HG03378 (cell line): Measurements from ENCODE around the gene BRIP1.
"Not testable (repeated sequence)": the region's sequence is repeated elsewhere in the genome, so short reads cannot be mapped to it uniquely, and the experiment has no call there.

ENCODE experiments used
- ATAC-seq: cut with Tn5 transposase; IDR thresholded peaks from one replicate; pipeline ENCODE4 v1.9.1; 2021; ENCODE audit warnings: mild to moderate bottlenecking, moderate library complexity; ENCODE audit not compliant: unreplicated experiment

BRIP1 gene

DNA sequence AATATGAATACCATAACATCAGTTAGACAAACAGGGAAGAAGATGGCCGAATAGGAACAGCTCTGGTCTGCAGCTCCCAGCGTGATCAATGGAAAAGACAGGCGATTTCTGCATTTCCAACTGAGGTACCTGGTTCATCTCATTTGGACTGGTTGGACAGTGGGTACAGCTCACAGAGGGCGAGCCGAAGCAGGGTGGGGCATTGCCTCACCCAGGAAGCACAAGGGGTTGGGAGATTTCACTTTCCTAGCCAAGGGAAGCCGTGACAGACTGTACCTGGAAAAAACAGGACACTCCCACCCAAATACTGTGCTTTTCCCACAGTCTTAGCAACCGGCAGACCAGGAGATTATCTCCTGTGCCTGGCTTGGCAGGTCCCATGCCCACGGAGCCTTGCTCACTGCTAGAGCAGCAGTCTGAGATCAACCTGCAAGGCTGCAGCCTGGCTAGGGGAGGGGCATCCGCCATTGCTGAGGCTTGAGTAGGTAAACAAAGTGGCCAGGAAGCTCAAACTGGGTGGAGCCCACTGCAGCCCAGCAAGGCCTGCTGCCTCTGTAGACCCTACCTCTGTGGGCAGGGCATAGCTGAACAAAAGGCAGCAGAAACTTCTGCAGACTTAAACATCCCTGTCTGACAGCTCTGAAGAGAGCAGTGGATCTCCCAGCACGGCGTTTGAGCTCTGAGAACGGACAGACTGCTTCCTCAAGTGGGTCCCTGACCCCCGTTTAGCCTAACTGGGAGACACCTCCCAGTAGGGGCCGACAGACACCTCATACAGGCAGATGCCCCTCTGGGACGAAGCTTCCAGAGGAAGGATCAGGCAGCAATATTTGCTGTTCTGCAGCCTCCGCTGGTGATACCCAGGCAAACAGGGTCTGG, 190.1 kb downstream of the BRIP1 start:
- not testable (repeated sequence) for ATAC-seq

DNA sequence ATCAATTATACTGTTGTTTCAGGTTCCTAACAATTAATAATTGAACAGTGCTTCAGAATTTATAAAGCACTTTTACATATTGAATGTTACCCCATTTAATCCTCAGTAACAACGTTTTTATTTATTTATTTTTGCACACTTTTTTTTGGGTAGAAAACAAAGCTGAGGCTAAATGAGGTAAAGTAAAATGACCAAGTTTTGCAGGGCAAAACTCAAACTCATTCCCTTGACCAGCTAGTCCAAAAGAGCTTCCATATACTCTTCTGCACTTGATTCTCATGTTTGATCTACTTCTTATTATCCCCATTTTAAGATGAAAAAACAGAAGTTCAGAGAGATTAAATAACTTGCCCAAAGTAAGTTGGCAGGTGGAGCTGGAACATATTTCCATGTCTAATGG, 191.2 kb downstream of the BRIP1 start:
- no peak for ATAC-seq

DNA sequence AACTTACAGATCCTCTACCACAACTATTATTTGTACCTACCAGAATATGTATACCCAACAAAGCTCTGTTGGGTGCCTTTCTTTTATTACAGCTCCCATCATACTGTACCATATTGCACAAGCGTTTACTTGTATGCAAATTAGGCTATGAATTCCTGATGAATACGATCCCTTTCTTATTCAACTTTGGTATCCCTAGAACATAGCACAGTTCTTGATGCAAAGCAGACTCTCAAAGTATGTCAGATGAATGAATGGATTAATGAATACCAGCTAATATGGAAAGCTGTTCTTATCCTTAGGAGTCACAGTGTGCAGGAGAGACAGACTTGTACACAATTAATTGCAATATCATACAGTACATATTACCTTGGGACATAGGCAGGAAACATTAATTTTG, 192.6 kb downstream of the BRIP1 start:
- ATAC-seq, result no peak

DNA sequence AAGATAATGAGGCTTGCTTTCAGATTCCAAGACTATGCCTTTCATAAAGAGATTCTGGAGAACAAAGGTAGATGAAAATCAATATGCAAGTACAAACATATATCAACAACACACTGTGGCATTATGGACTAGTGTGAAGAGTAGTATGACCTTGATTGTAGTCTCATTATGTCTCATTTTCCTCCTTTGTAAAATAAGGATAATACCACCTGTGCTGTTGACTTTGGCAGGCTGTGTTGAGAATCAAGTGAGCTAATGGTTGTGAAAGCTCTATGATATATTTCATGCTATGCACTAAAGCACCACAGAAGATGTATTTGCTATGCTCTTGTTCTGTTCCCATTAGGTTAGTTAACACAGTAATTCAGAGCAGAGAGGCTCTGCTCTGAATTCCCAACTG, 193.8 kb downstream of the BRIP1 start:
- ATAC-seq, result no peak

DNA sequence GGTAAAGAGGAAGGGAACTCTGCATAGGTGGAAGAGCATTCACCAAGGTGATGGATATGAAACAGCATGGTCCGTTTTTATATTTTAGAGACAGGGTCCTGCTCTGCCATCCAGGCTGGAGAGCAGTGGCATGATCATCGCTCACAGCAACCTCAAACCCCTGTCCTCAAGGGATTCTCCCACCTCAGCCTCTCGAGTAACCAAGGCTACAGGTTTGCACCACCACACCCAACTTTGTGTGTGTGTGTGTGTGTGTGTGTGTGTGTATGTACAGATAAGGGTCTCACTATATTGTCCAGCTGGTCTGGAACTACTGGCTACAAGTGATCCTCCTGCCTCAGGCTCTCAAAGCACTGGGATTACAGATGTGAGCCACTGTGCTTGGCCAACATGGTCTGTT, 194.8 kb downstream of the BRIP1 start:
- ATAC-seq, result no peak

DNA sequence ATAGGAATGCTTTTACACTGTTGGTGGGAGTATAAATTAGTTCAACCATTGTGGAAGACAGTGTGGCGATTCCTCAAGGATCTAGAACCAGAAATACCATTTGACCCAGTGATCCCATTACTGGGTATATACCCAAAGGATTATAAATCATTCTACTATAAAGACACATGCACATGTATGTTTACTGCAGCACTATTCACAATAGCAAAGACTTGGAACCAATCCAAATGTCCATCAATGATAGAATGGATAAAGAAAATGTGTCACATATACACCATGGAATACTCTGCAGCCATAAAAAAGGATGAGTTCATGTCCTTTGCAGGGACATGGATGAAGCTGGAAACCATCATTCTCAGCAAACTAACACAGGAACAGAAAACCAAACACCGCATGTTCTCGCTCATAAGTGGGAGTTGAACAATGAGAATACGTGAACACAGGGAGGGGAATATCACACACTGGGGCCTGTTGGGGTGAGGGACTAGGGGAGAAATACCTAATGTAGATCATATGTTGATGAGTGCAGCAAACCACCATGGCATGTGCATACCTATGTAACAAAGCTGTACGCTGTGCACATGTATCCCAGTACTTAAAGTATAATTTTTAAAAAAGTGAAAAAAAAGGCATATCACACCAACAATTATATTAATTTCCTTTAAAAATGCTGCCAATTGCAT, 196.8 kb downstream of the BRIP1 start:
- ATAC-seq, result not testable (repeated sequence)

DNA sequence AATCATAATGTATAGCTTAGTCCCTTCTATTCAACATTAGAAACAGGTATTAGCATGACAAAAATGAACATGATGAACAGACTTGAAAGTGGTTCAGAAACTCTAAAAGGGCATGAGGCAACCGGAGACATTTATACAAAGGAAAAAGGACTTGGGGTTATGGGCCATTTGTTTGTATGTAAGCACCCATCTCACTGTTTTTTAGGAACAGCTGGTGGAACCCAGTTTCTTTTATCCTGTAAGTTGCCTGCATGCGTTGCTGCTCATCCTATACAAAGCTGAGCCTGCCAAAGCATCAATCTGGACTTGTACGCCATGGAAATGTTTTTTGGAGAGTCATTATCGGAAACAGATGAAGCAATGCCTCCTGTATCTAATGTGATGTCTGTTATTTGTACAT, 200.0 kb downstream of the BRIP1 start:
- ATAC-seq, result no peak

DNA sequence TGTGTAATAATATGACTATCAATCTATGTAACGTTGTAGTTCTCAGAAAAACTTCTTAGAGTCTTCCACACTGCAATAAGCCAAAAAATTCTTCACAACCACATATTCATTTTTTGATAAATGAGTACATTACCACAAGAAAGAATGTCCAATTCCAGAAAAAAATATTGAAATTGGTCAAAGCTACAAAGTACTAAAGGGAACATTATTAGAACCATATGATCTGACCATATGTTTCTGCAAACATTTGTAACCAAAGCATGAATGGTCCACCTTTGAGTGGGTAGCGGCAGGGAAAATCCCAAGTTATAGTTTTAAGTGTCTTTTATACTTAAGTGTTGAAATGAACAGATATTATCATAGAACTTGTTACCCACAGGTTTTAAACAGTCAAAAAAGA, 200.6 kb downstream of the BRIP1 start:
- no peak for ATAC-seq

DNA sequence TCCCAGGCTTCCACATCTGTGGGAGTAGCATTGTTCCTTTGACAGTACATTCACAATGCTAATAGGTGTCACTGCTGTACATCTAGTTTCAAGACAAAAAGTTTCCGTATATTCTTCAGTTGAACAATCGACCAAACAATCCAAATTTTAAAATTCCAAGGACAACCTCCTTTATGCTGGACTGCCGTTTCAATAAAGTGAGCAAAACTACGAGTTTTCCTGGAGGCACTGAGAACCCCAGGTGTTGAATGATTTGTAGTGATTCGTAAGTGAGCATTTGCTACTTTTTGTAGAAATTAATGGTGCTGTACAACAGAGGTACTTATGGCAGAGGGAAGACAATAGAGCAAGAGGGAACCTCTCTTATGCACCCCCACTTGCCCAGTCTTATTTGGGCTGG, 201.1 kb downstream of the BRIP1 start:
- ATAC-seq, result no peak

DNA sequence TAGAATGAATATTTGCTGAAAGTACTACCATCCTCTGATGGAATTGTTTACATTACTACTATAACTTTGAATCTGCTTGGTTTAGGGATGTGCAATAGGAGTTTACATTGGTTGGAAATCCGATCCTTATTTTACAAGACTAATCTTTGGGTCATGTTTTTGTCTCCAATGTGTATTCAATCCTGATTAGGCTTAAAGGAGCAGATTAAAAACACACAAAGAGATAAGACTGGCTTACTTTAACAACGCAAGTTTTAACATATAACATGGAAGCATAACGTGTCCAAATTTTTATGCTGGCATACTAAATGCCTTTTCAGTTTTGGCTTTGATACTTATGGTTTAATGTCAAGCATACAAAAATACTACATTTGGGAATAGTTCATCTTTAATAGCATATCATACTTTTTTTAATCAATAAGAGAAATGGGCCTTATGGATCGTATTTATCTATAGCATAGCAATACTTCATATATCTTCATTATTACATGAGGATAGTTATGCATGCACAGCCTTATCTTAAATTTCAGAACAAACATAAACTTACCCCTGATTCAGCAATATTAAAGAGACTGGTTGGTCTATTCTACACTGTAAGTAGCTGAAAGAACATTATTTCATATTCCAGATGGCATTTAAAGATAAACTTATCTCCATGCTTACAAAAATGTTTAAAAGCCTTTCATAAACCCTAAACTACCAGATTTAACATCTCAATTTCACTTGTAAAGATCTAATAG, 202.4 kb downstream of the BRIP1 start:
- ATAC-seq, result no peak

DNA sequence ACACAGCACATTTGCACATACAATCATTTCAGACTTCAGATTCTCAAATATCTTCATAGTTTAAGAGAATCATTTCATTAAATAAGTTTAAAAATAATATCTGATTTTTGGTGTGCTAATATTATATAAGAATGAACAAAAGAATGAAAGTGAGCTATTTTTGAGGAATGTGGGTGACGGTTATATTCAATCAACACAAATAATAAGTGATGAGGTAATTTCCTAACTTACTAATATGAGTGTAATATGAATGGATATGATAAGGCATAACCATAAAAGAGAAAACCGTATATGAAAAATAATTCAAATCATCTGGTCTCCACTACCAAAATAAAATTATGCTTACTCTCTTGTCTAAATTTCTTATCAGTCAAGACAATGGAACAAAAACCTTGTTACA, 203.9 kb downstream of the BRIP1 start:
- ATAC-seq, result no peak

DNA sequence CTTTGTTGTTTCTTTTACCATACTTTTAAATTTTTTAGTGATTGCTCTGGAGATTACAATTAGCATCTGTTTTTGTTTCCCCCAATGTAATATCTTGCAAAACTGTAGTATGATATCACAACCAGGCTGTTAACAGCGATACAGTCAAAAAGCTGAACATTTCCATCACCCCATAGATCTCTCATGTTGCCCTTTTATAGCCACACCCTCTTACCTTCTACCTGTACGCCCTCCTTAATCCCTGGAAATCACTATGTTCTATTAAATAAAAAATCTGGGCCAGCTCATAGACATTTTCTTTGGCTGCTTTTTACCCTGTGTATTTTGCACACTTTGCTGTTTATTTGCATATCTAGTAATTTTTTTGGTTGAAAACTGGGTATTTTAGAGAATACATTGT, 205.1 kb downstream of the BRIP1 start:
- no peak for ATAC-seq

DNA sequence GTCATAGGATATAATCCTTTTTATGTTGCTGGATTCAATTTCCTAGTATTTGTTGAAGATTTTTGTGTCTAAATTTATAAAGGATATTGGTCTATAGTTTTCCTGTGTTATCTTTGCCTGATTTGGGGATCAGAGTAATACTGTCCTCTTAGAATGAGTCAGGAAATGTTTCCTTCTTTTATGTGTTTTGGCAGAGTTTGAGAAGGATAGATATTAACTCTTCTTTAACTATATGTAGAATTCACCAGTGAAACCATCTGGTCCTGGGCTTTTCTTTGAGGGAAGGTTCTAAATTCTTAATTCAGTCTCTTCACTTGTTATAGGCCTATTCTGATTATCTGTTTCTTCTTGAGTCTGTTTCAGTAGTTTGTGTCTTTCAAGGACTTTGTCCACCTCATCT, 206.0 kb downstream of the BRIP1 start:
- no peak for ATAC-seq

DNA sequence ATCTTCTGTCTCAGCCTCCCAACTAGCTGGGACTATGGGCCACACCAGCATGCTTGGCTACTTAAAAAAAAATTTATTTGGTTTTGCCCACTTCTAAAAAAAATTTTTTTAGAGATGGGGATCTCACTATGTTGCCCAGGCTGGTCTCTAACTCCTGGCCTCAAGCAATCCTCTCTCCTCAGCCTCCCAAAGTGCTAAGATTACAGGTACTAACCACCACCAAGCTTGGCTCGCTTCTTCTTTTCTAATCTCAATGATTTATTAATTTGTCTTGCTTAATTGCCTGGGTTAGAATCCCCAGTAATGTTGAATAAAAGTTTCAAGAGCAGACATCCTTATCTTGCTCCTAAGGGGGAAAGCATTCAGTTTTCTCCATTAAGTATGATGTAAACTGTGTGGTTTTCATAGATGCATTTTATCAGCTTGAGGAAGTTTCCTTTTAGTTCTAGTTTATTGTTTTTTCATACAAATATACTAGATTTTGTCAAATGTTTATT, 206.6 kb downstream of the BRIP1 start:
- ATAC-seq, result no peak

DNA sequence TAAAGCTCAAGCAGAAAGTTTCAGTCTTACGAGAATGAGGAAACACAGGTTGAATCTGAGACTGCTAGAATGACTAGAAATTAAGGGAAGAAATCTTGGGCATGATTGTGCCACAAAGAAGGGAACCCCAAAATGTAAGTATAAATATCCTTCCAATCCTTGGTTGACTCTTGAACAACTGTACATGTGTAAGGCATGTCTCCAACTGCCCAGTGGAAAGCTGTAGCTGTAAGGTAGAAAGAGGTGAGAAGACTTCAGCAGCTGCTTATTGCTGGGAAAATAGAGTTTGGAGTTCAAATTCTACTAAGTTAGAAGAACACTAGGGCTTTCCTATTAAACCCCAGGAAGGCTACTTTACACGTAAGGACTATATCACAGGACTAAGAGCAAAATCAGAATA, 212.6 kb downstream of the BRIP1 start:
- no peak for ATAC-seq

DNA sequence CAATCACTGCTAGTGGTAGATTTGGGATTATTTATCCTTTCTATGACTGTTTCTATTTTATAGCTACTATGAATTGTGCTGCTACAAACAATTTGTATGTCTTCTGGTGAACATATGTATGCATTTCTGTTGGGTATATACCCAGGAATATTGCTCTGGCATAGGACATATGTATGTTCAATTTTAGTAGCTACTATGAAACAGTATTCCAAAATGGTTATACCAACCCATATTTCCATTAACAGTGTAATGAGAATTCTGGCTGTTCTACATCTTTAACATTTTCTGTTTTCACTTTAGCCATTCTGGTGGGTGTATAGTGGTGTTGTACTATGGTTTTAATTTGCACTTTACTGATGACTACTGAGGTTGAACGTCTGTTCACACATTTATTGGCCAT, 214.7 kb downstream of the BRIP1 start:
- ATAC-seq, result no peak

DNA sequence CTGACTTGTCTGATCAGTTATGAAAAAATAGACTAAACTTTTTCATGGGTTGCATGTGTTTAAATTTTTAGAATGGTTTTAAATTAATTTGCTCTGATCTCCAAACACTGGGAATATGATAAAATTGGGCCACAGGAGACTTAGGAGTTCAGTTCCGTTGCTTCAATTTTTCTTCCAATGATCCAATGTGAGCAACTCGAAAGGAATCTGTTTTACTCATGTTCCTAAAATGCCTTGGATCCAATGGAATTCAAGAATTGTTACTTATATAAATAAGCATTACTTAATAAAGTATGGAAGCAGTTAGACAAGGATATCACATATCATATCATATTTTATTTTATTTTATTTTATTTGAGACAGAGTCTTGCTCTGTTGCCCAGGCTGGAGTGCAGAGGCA, 216.3 kb downstream of the BRIP1 start:
- no peak for ATAC-seq

DNA sequence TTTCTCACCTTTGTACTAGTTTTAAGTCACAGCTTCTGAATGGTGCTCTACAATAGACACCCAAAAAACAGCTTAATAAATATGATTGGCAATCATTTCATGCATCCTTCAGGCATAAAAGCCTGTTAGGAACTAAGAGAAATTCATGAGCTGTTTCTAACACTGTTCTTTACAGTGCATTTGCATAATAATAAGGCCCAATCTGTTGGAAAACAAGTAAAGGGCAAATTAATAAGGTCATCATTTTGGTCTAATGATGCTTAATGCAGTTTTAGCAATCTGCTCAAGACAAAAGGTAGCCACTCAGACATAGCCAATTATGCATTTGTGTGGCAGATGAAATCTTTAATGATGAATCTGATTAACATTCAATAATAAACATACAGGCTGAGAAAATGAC, 216.8 kb downstream of the BRIP1 start:
- ATAC-seq, result no peak

DNA sequence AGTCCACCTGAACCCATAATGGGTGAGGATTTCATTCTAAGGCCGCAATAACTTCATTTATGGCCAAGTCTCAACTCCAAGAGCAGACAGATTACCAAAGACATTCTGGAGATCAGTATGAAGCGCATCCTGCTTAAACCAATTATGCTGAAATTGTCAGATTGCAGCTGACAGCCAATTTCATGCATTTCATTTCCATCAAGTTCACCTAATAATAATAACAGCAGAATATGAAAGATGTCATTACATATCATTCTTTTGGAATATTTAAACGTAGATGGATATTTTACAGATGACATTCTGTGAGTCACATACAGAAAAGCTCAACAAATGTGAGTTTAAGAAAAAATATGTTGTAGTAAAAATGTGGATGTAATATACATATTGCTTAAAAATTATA, 217.4 kb downstream of the BRIP1 start:
- ATAC-seq, result no peak

DNA sequence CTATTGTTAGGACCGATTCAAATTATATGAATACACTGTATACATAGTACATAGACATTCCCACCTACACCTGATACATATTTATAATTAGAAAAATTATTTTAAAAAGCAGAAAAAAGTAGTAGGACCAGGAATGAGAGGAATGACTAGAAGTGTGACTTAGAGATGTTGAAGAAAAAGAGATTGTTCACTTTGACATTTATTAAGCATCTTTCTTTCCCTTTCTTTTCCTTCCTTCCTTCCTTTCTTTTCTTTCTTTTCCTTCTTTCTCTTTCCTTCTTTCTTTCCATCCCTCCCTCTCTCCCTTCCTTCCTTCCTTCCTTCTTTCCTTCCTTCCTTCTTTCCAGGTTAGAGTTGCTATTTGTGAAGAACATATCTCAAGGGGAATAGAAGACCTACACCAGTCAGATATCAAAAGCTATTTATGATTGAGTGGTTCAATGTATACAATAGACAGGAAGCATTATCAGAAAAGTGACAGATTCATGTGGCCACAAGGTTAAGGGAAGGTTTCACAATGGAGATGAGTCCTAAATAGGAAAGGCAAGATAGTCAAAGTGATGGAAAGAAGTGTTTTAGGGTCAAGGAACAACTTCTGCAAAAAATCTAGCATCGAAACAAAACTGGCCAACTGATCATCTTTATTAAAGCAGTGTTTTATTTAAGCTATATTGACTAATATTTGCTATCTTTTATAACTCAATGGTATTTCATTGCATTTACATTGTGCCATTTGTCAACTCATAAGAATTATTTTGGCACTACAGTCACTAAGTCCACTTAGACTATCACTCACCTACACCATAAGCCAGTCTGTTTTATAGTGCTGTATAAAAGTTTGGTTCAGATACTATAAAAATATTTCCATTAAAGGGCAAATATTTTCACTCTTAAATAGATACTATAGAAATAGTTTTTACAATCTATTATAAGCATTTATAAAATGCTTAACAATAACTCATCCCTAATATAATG, 218.2 kb downstream of the BRIP1 start:
- no peak for ATAC-seq
